G401.6 (cell line): ENCODE data around the gene GLIS1.

Experiments
- FAIRE-seq: peaks from 2 replicates; lab custom pipeline; 2012; peaks lifted over from hg19 to GRCh38; lab: Jason Lieb, UNC

The GLIS1 gene

GRCh38 chr1:53717025-53717804 lies 21.7 kb downstream of the GLIS1 start:
- FAIRE-seq, result no peak

GRCh38 chr1:53716150-53716549 lies 22.8 kb downstream of the GLIS1 start:
- FAIRE-seq, result no peak

- FAIRE-seq, result no peak
Measured at GRCh38 chr1:53715478-53715877, 23.5 kb downstream of the GLIS1 start.

- FAIRE-seq, result no peak
Measured at GRCh38 chr1:53712276-53712675, 26.7 kb downstream of the GLIS1 start.

- no peak for FAIRE-seq
Measured at GRCh38 chr1:53710584-53710983, 28.4 kb downstream of the GLIS1 start.

GRCh38 chr1:53708687-53709086 lies 30.3 kb downstream of the GLIS1 start:
- FAIRE-seq, result no peak

GRCh38 chr1:53706356-53706755 lies 32.6 kb downstream of the GLIS1 start:
- FAIRE-seq, result no peak

- FAIRE-seq, result no peak
Measured at GRCh38 chr1:53705446-53706096, 33.4 kb downstream of the GLIS1 start.

- FAIRE-seq, result no peak
Measured at GRCh38 chr1:53704804-53705445, 34.0 kb downstream of the GLIS1 start.

- FAIRE-seq, result no peak
Measured at GRCh38 chr1:53704304-53704703, 34.7 kb downstream of the GLIS1 start.

GRCh38 chr1:53703174-53703573 lies 35.8 kb downstream of the GLIS1 start:
- no peak for FAIRE-seq

- no peak for FAIRE-seq
Measured at GRCh38 chr1:53702341-53702740, 36.6 kb downstream of the GLIS1 start.

- FAIRE-seq, result no peak
Measured at GRCh38 chr1:53700776-53701175, 38.2 kb downstream of the GLIS1 start.

GRCh38 chr1:53699981-53700380 lies 39.0 kb downstream of the GLIS1 start:
- FAIRE-seq, result no peak

- no peak for FAIRE-seq
Measured at GRCh38 chr1:53698384-53698980, 40.5 kb downstream of the GLIS1 start.

- no peak for FAIRE-seq
Measured at GRCh38 chr1:53697721-53698383, 41.1 kb downstream of the GLIS1 start.

GRCh38 chr1:53696990-53697389 lies 42.0 kb downstream of the GLIS1 start:
- no peak for FAIRE-seq

- no peak for FAIRE-seq
Measured at GRCh38 chr1:53696571-53696970, 42.4 kb downstream of the GLIS1 start.

GRCh38 chr1:53696051-53696450 lies 42.9 kb downstream of the GLIS1 start:
- no peak for FAIRE-seq

- no peak for FAIRE-seq
Measured at GRCh38 chr1:53695116-53695515, 43.8 kb downstream of the GLIS1 start.

GRCh38 chr1:53694718-53695091 lies 44.3 kb downstream of the GLIS1 start:
- FAIRE-seq, result no peak
